Effector memory CD4-positive, alpha-beta T cell (primary cell): ENCODE data around the gene SOX13.

Experiments used
- DNase-seq, 3 donors: peaks; one replicate each; pipeline ENCODE4 v3.0.0-alpha.2; 2020
- H3K27ac ChIP-seq: 2 replicates; pipeline ENCODE4 v1.7.0; 2013; ENCODE audit warnings: mild to moderate bottlenecking, low read length, moderate library complexity; ENCODE audit not compliant: insufficient read depth, poor library complexity, severe bottlenecking
- H3K27me3 ChIP-seq: replicated peaks from 2 replicates; pipeline ENCODE4 v1.7.0; 2013; ENCODE audit warnings: mild to moderate bottlenecking, low read length; ENCODE audit not compliant: insufficient read depth, control insufficient read depth, poor library complexity, severe bottlenecking
- H3K36me3 ChIP-seq: 2 replicates; pipeline ENCODE4 v1.7.0; 2013; ENCODE audit warnings: mild to moderate bottlenecking, low read length, moderate library complexity; ENCODE audit not compliant: control insufficient read depth, insufficient read depth
- H3K4me1 ChIP-seq: 2 replicates; pipeline ENCODE4 v1.7.0; 2013; ENCODE audit warnings: low read length, mild to moderate bottlenecking; ENCODE audit not compliant: control insufficient read depth, insufficient read depth, poor library complexity, severe bottlenecking
- H3K4me3 ChIP-seq: 2 replicates; pipeline ENCODE4 v1.7.0; 2013; ENCODE audit warnings: low read length, low read depth, mild to moderate bottlenecking; ENCODE audit not compliant: insufficient read depth, poor library complexity, severe bottlenecking
- H3K9me3 ChIP-seq: 2 replicates; pipeline ENCODE4 v1.7.0; 2013; ENCODE audit warnings: mild to moderate bottlenecking, low read length, moderate library complexity; ENCODE audit not compliant: control insufficient read depth

Gene SOX13

GRCh38 chr1:204128964-204129896, 56.3 kb downstream of the SOX13 start:
- H3K4me3 ChIP-seq, result no peak overlapping the region
- H3K4me1 ChIP-seq, result peaks cover 7% of the 10 kb centered on the region
- no peaks in the 10 kb centered on the region for H3K27me3 ChIP-seq
- peak; percentile 35 to 56 (median 45) for DNase-seq
- no peak overlapping the region for H3K27ac ChIP-seq
- H3K36me3 ChIP-seq, result no peaks in the 10 kb centered on the region
- H3K9me3 ChIP-seq, result no peaks in the 10 kb centered on the region

GRCh38 chr1:204130178-204130577, 57.3 kb downstream of the SOX13 start:
- no peak for DNase-seq
- H3K27me3 ChIP-seq, result no peaks in the 10 kb centered on the region
- peaks cover 7% of the 10 kb centered on the region for H3K4me1 ChIP-seq

GRCh38 chr1:204130981-204131892, 58.3 kb downstream of the SOX13 start:
- no peak for DNase-seq
- Histone ChIP-seq H3K4me1 (peaks cover 7% of the 10 kb centered on the region), H3K36me3 (no peaks in the 10 kb centered on the region), H3K27ac (no peak overlapping the region), H3K4me3 (no peak overlapping the region), H3K27me3 (no peaks in the 10 kb centered on the region), H3K9me3 (no peaks in the 10 kb centered on the region)

More at GRCh38 chr1:204130178-204130577, 57.3 kb downstream of the SOX13 start:
- no peak overlapping the region for H3K4me3 ChIP-seq
- no peaks in the 10 kb centered on the region for H3K9me3 ChIP-seq
- no peaks in the 10 kb centered on the region for H3K36me3 ChIP-seq
- H3K27ac ChIP-seq, result no peak overlapping the region

GRCh38 chr1:204131978-204132377, 59.1 kb downstream of the SOX13 start:
- Histone ChIP-seq H3K27me3 (no peaks in the 10 kb centered on the region), H3K36me3 (peaks cover under 1% of the 10 kb centered on the region), H3K4me3 (no peak overlapping the region), H3K4me1 (peaks cover 7% of the 10 kb centered on the region), H3K9me3 (no peaks in the 10 kb centered on the region), H3K27ac (no peak overlapping the region)
- no peak for DNase-seq

- no peak overlapping the region for H3K4me3 ChIP-seq
- no peak overlapping the region for H3K27ac ChIP-seq
- H3K4me1 ChIP-seq, result peaks cover 7% of the 10 kb centered on the region
- H3K36me3 ChIP-seq, result peaks cover 6% of the 10 kb centered on the region
- H3K9me3 ChIP-seq, result no peaks in the 10 kb centered on the region
- no peaks in the 10 kb centered on the region for H3K27me3 ChIP-seq
- DNase-seq, result no peak
Observed at GRCh38 chr1:204132718-204133117, 59.8 kb downstream of the SOX13 start.

GRCh38 chr1:204134103-204134502, 61.2 kb downstream of the SOX13 start:
- Histone ChIP-seq H3K36me3 (peaks cover 6% of the 10 kb centered on the region), H3K27me3 (no peaks in the 10 kb centered on the region), H3K27ac (no peak overlapping the region), H3K4me1 (peaks cover 3% of the 10 kb centered on the region), H3K4me3 (no peak overlapping the region), H3K9me3 (no peaks in the 10 kb centered on the region)
- no peak for DNase-seq

- Histone ChIP-seq H3K4me3 (no peak overlapping the region), H3K27ac (no peak overlapping the region), H3K9me3 (no peaks in the 10 kb centered on the region), H3K4me1 (no peaks in the 10 kb centered on the region), H3K36me3 (peaks cover 6% of the 10 kb centered on the region), H3K27me3 (no peaks in the 10 kb centered on the region)
- no peak for DNase-seq
Observed at GRCh38 chr1:204136814-204137213, 63.9 kb downstream of the SOX13 start.

- H3K4me1 ChIP-seq, result no peaks in the 10 kb centered on the region
- no peaks in the 10 kb centered on the region for H3K27me3 ChIP-seq
- peaks cover 6% of the 10 kb centered on the region for H3K36me3 ChIP-seq
- H3K27ac ChIP-seq, result no peak overlapping the region
- no peaks in the 10 kb centered on the region for H3K9me3 ChIP-seq
- no peak overlapping the region for H3K4me3 ChIP-seq
- no peak for DNase-seq
Observed at GRCh38 chr1:204139088-204139487, 66.2 kb downstream of the SOX13 start.

GRCh38 chr1:204139952-204140351, 67.0 kb downstream of the SOX13 start:
- H3K27me3 ChIP-seq, result no peaks in the 10 kb centered on the region
- H3K27ac ChIP-seq, result no peak overlapping the region
- H3K9me3 ChIP-seq, result no peaks in the 10 kb centered on the region
- DNase-seq, result no peak
- H3K4me3 ChIP-seq, result no peak overlapping the region
- peaks cover 6% of the 10 kb centered on the region for H3K36me3 ChIP-seq
- H3K4me1 ChIP-seq, result no peaks in the 10 kb centered on the region

GRCh38 chr1:204141131-204141530, 68.2 kb downstream of the SOX13 start:
- Histone ChIP-seq H3K4me3 (no peak overlapping the region), H3K36me3 (peaks cover 6% of the 10 kb centered on the region), H3K9me3 (no peaks in the 10 kb centered on the region), H3K4me1 (no peaks in the 10 kb centered on the region), H3K27ac (no peak overlapping the region), H3K27me3 (no peaks in the 10 kb centered on the region)
- DNase-seq, result no peak
